T-helper 9 cell (primary cell): Measurements from ENCODE around the gene CLNK.

Experiments
- DNase-seq: peaks from one replicate; pipeline ENCODE4 v3.0.0-alpha.2; 2020

CLNK gene

GRCh38 chr4:10441512-10441911 is 243.1 kb downstream of the CLNK start:
- no peak for DNase-seq

DNA sequence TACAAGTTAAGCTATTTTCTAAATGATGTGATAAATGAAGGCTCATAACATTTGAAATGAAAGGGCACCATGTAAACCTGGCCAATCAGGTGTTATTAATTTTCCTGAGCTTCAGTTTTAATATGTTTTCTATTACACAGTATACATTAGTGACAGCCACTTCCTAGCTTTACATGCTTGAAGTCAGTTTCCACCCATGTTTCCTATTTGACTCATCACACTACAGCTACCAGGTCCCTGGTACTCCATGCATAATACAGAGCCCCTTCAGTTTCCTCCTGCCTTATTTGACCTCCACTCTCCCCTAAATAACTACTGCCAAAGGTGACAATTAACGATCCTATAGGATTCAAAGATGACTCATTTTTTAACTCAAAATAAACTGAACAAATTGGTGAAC is 245.6 kb downstream of the CLNK start:
- no peak for DNase-seq

- DNase-seq: no peak
These were observed 246.8 kb downstream of the CLNK start for GRCh38 chr4:10437735-10438134.
